ENCODE measurements around the gene SSR1.
A peak's percentile ranks its signal among the peaks of the same experiment; 100 is the strongest.

SSR1 gene

DNA sequence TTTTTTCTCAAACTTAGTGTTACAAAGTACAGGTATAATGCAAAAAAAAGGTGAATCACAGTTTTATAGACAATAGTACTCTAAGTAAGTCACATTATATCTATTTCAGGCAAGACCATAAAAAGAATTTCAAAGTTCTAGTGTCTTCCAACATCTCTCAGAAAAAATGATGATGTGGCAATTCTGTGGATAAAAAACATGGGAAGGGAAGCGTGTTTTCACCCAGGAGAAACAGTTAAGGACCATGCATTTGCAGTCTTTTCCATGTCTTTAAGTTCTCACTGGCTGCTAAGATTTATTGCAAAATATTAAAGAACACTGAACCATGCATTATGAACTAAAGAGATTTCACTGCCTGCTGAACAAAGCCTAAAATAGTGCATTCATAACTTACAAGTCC lies 1.8 kb downstream of the SSR1 start:
- no peak for DNase-seq (ENCODE audit: low read depth)
- TF ChIP-seq, protein P1, sequence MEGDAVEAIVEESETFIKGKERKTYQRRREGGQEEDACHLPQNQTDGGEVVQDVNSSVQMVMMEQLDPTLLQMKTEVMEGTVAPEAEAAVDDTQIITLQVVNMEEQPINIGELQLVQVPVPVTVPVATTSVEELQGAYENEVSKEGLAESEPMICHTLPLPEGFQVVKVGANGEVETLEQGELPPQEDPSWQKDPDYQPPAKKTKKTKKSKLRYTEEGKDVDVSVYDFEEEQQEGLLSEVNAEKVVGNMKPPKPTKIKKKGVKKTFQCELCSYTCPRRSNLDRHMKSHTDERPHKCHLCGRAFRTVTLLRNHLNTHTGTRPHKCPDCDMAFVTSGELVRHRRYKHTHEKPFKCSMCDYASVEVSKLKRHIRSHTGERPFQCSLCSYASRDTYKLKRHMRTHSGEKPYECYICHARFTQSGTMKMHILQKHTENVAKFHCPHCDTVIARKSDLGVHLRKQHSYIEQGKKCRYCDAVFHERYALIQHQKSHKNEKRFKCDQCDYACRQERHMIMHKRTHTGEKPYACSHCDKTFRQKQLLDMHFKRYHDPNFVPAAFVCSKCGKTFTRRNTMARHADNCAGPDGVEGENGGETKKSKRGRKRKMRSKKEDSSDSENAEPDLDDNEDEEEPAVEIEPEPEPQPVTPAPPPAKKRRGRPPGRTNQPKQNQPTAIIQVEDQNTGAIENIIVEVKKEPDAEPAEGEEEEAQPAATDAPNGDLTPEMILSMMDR (IDR thresholded peaks at IDR 0.05; ENCODE audit: control insufficient read depth, insufficient read depth, low read depth, low read length, missing control alignments), result no peak
- H3K4me3 ChIP-seq (ENCODE audit: control insufficient read depth, low read depth, low read length), result peak overlapping the region; percentile 92

DNA sequence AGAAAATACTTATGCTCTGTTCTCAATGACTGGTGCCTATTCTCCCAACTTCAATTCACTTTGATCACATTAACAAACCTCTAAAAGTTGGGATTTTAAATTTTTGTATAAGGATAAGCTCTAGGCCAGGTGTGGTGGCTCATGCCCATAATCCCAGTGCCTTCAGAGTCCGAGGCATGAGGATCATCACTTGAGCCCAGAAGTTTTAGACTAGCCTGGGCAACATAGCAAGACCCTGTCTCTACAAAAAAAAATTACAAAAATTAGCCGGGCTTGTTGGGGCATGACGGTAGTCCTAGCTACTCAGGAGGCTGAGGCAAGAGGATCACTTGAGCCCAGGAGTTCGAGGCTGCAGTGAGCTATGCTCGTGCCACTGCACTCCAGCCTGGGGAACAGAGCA lies 3.9 kb downstream of the SSR1 start:
- no peak for DNase-seq (ENCODE audit: low read depth)
- TF ChIP-seq, protein P1 (IDR thresholded peaks at IDR 0.05; ENCODE audit: control insufficient read depth, insufficient read depth, low read depth, low read length, missing control alignments), result no peak
- H3K4me3 ChIP-seq (ENCODE audit: control insufficient read depth, low read depth, low read length), result no peak overlapping the region

DNA sequence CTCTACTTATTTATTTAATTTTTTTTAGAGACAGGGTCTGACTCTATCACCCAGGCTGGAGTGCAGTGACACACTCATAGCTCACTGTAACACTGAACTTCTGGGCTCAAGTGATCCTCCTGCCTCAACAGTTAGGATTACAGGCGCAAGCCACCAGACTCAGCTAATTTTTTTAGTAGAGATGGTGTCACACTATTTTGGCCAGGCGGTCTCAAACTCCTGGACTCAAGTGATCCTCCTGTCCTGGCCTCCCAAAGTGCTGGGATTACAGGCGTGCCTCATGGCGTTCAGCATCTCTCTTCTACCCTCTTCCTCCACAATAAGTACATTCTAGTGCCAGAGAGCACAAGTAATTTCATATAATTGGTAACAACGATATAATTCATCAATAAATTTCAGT lies 5.5 kb downstream of the SSR1 start:
- no peak overlapping the region for H3K4me3 ChIP-seq (ENCODE audit: control insufficient read depth, low read depth, low read length)
- TF ChIP-seq, protein P1 (IDR thresholded peaks at IDR 0.05; ENCODE audit: control insufficient read depth, insufficient read depth, low read depth, low read length, missing control alignments), result no peak

DNA sequence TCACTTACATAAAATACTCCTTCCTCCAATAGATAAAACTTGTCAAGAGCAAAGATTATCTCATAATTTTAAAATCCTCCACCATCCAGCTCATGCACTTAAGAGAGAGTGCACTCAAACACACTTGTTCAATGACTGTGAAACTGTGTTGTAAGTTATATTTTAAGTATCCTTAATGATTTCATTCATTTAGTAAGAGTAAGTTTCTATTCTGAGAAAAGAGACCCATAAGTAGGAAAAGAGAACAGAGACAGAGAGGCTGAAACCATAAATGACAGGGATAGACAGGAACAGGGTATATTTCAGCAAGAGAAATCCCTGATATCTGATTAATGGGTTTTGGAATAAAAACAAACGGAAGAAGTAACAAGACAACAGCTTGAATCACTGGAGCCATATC lies 8.2 kb downstream of the SSR1 start:
- no peak for DNase-seq (ENCODE audit: low read depth)
- TF ChIP-seq, protein P1 (IDR thresholded peaks at IDR 0.05; ENCODE audit: control insufficient read depth, insufficient read depth, low read depth, low read length, missing control alignments), result no peak
- no peak overlapping the region for H3K4me3 ChIP-seq (ENCODE audit: control insufficient read depth, low read depth, low read length)

More for the DNA sequence above, 5.5 kb downstream of the SSR1 start:
- no peak for DNase-seq (ENCODE audit: low read depth)

DNA sequence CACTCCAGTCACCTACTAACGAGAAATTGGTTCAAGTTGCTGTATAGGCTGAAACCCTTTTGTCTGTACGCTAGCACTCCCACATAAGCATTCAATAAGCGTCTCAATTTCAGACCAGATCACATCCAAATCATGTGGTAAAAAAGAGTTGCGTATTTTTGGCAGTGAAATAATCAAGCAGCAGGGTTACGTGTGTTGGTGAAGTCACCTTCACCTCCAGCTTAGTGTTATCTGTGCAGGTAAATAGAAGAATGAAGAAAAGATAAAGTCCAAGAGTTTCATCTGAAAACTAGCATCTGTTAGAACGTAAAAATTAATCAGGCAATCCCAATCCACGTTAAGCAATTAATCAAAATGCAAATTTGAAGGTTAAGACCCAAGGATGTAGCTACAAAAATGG lies 11.3 kb downstream of the SSR1 start:
- no peak overlapping the region for H3K4me3 ChIP-seq (ENCODE audit: control insufficient read depth, low read depth, low read length)
- no peak for DNase-seq (ENCODE audit: low read depth)
- TF ChIP-seq, protein P1 (IDR thresholded peaks at IDR 0.05; ENCODE audit: control insufficient read depth, insufficient read depth, low read depth, low read length, missing control alignments), result no peak

DNA sequence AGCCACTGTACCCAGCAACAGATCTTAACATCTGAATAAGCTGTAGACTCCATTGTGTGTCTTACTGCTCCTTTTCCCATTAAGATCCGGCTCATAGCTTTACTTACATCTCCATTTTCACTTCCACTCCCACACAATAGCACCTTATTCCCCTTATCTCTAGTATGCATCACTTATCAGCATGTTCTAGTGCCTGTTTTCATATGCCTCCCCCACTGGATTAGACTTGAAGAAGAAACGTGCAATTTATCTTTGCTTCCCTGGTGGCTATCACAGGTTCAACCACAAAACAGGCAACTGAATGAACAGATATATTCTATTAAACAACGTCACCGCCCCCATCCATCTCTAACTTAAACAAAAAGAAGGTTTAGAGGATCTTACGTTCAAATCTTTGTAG lies 12.1 kb downstream of the SSR1 start:
- TF ChIP-seq, protein P1 (IDR thresholded peaks at IDR 0.05; ENCODE audit: control insufficient read depth, insufficient read depth, low read depth, low read length, missing control alignments), result no peak
- DNase-seq (ENCODE audit: low read depth), result no peak
- no peak overlapping the region for H3K4me3 ChIP-seq (ENCODE audit: control insufficient read depth, low read depth, low read length)

DNA sequence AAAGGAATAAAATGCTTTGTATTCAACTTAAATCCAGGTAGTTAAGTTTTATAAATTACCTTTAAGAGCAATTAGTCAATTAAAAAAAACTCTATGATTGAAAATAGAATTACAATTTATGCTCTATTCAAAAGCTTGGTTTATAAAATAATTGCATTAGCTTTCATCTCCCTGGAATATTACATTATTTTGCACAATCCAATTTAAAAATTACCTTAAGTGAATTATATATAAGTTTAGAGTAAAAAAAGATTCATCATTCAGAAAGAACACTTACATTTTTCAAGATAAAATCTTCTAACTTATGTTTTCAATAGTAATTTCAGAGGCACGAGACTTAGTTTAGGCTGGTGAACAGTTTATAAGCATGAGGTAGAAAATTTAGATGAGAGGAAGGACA lies 14.9 kb downstream of the SSR1 start:
- TF ChIP-seq, protein P1 (IDR thresholded peaks at IDR 0.05; ENCODE audit: control insufficient read depth, insufficient read depth, low read depth, low read length, missing control alignments), result no peak
- no peak for DNase-seq (ENCODE audit: low read depth)
- no peak overlapping the region for H3K4me3 ChIP-seq (ENCODE audit: control insufficient read depth, low read depth, low read length)

Data from AG09309 (cell line).